Uterus (tissue), 2 donors: ENCODE measurements around the gene ACOT7.

Source experiments
- POLR2A ChIP-seq, 2 donors: fragments of 450-650 bp; IDR thresholded peaks; one replicate each; pipeline ENCODE4 v1.6.1; 2016; ENCODE audit warnings: antibody characterized with exemption in 2 of 2, mild to moderate bottlenecking in 1 of 2, moderate library complexity in 1 of 2
- TF ChIP-seq, protein P1 (sequence below), 4 experiments: fragments of 200-600 bp in 2 of 4; fragments of 450-650 bp in 2 of 4; sonication (generic) in 2 of 4; IDR thresholded peaks; one replicate each; pipeline ENCODE4 v1.5.1; 2016 to 2019; ENCODE audit warnings: antibody characterized with exemption in 4 of 4, mild to moderate bottlenecking in 2 of 4, moderate library complexity in 1 of 4

DNA sequence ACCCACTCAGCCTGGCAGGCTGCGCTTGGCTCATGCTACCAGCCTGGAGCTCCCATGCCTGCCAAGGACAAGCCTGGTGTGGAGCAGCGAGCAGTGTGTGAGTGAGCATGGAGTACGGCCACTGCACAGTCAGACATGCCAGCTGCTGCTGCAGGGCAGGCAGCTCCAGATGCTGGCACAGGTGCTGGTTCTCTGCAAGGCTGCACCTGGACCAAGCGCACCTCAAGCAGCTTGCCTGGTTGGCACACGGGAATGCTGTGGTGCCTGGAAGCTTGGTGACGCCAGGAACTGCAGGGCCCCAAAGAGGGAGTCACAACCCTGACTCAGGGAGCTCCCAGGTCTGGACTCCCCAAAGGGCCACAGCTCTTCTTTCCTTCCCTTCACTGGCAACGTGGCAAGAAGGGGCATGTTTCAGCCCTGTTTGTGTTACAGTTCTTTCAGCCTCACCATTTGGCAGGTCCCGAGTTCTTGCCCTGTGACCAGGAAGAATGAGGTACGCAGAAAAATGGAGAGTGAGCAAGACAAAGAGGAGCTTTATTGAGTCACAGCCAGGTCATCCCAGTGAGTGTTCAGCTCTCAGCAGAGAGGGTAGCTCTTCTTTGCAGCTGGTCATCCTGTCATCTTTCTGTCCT is 26.1 kb downstream of the ACOT7 start:
- TF ChIP-seq, protein P1, sequence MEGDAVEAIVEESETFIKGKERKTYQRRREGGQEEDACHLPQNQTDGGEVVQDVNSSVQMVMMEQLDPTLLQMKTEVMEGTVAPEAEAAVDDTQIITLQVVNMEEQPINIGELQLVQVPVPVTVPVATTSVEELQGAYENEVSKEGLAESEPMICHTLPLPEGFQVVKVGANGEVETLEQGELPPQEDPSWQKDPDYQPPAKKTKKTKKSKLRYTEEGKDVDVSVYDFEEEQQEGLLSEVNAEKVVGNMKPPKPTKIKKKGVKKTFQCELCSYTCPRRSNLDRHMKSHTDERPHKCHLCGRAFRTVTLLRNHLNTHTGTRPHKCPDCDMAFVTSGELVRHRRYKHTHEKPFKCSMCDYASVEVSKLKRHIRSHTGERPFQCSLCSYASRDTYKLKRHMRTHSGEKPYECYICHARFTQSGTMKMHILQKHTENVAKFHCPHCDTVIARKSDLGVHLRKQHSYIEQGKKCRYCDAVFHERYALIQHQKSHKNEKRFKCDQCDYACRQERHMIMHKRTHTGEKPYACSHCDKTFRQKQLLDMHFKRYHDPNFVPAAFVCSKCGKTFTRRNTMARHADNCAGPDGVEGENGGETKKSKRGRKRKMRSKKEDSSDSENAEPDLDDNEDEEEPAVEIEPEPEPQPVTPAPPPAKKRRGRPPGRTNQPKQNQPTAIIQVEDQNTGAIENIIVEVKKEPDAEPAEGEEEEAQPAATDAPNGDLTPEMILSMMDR (IDR thresholded peaks at IDR 0.05), result no peak
- TF ChIP-seq POLR2A (IDR thresholded peaks at IDR 0.05), result no peak
